ENCODE data around the gene FGF12.

DNA sequence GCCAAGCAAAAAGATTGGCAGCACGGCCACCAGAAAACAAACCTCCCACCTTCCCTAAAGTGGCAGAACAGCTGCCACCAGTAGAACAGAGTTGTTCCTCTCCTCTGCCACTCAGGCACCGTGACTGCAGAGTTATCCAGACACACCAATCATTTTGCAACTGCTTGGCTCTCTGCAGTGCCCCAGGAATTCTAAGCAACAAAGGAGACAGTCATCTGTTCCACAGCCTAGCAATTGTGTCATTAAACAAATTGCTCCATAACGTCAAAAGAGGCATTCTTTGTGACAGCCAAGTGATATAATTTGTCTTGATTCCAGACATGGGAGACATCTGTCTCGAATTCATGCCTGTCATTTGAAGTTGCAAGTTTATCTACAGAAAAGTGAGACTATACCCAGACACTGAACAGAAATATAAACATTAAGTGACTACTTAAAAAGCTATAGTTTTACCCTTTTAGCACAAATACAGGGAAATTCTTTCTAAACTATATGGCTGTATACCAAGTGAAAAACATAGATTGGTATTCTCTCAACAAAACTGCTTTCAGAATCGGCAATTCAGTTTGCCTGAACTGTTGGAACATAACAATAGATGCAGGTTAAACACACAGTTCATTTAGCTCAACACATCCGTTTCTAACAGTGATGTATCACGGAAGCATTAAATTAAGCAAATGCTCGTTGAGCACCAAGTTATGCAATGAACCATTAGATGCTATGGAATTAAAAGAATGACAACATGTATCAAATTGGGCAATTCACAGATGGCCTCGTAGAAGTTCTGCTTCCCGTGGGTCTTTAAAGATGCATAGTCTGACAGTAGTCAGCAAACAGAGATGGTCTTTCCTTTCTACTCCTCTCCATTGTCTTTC lies 281.3 kb downstream of the FGF12 start:
- TF ChIP-seq, protein P1, sequence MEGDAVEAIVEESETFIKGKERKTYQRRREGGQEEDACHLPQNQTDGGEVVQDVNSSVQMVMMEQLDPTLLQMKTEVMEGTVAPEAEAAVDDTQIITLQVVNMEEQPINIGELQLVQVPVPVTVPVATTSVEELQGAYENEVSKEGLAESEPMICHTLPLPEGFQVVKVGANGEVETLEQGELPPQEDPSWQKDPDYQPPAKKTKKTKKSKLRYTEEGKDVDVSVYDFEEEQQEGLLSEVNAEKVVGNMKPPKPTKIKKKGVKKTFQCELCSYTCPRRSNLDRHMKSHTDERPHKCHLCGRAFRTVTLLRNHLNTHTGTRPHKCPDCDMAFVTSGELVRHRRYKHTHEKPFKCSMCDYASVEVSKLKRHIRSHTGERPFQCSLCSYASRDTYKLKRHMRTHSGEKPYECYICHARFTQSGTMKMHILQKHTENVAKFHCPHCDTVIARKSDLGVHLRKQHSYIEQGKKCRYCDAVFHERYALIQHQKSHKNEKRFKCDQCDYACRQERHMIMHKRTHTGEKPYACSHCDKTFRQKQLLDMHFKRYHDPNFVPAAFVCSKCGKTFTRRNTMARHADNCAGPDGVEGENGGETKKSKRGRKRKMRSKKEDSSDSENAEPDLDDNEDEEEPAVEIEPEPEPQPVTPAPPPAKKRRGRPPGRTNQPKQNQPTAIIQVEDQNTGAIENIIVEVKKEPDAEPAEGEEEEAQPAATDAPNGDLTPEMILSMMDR (IDR thresholded peaks at IDR 0.05): no peak
- no peak for TF ChIP-seq POLR2A (IDR thresholded peaks at IDR 0.05; ENCODE audit: low read length)
- no peak for TF ChIP-seq HOXA7 (CRISPR knock-in tag; IDR thresholded peaks at IDR 0.05)
- TF ChIP-seq FOSB (CRISPR knock-in tag; IDR thresholded peaks at IDR 0.05): no peak
- no peak for TF ChIP-seq ZFP36 (IDR thresholded peaks at IDR 0.05; ENCODE audit: borderline replicate concordance, partially characterized antibody)
- TF ChIP-seq MAZ (IDR thresholded peaks at IDR 0.05; ENCODE audit: borderline replicate concordance, low read depth, low read length): no peak
- no peak for TF ChIP-seq RFX5 (IDR thresholded peaks at IDR 0.05)
- TF ChIP-seq, protein P2, sequence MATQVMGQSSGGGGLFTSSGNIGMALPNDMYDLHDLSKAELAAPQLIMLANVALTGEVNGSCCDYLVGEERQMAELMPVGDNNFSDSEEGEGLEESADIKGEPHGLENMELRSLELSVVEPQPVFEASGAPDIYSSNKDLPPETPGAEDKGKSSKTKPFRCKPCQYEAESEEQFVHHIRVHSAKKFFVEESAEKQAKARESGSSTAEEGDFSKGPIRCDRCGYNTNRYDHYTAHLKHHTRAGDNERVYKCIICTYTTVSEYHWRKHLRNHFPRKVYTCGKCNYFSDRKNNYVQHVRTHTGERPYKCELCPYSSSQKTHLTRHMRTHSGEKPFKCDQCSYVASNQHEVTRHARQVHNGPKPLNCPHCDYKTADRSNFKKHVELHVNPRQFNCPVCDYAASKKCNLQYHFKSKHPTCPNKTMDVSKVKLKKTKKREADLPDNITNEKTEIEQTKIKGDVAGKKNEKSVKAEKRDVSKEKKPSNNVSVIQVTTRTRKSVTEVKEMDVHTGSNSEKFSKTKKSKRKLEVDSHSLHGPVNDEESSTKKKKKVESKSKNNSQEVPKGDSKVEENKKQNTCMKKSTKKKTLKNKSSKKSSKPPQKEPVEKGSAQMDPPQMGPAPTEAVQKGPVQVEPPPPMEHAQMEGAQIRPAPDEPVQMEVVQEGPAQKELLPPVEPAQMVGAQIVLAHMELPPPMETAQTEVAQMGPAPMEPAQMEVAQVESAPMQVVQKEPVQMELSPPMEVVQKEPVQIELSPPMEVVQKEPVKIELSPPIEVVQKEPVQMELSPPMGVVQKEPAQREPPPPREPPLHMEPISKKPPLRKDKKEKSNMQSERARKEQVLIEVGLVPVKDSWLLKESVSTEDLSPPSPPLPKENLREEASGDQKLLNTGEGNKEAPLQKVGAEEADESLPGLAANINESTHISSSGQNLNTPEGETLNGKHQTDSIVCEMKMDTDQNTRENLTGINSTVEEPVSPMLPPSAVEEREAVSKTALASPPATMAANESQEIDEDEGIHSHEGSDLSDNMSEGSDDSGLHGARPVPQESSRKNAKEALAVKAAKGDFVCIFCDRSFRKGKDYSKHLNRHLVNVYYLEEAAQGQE (IDR thresholded peaks at IDR 0.05): no peak
- TF ChIP-seq CBX8 (IDR thresholded peaks at IDR 0.05): no peak
- TF ChIP-seq, protein P3, sequence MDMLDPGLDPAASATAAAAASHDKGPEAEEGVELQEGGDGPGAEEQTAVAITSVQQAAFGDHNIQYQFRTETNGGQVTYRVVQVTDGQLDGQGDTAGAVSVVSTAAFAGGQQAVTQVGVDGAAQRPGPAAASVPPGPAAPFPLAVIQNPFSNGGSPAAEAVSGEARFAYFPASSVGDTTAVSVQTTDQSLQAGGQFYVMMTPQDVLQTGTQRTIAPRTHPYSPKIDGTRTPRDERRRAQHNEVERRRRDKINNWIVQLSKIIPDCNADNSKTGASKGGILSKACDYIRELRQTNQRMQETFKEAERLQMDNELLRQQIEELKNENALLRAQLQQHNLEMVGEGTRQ (IDR thresholded peaks at IDR 0.05): no peak
- TF ChIP-seq KDM5A (IDR thresholded peaks at IDR 0.05): no peak
- TF ChIP-seq SMC3 (IDR thresholded peaks at IDR 0.05): no peak
- TF ChIP-seq EP300 (IDR thresholded peaks at IDR 0.05): no peak
- no peak for TF ChIP-seq MYC (IDR thresholded peaks at IDR 0.05; ENCODE audit: borderline replicate concordance, low read length)

All from A549 (cell line).